Neural progenitor cell (in vitro differentiated cells): Measurements from ENCODE around the gene MSI2. TPM values are rescaled to one million over a fixed set of nuclear protein-coding genes. Genes with fewer than 3 reads are reported as not detected.

Experiments used
- DNase-seq: peaks from one replicate; pipeline ENCODE4 v3.0.0-alpha.2; 2016; ENCODE audit warnings: low spot score
- H2AFZ ChIP-seq: fragments of 200-600 bp; sonication (generic); replicated peaks from 2 replicates; pipeline ENCODE4 v1.6.1; 2016; ENCODE audit warnings: antibody characterized with exemption
- H3F3A ChIP-seq: fragments of 200-600 bp; sonication (generic); 2 replicates; pipeline ENCODE4 v1.6.1; 2016; ENCODE audit warnings: antibody characterized with exemption, low read depth
- H3K27ac ChIP-seq: fragments of 200-600 bp; sonication (generic); 2 replicates; pipeline ENCODE4 v1.5.1; 2016; ENCODE audit warnings: mild to moderate bottlenecking
- H3K27me3 ChIP-seq: fragments of 200-600 bp; sonication (generic); 2 replicates; pipeline ENCODE4 v1.6.1; 2016; ENCODE audit warnings: mild to moderate bottlenecking, moderate library complexity
- H3K36me3 ChIP-seq: fragments of 200-600 bp; sonication (generic); 2 replicates; pipeline ENCODE4 v1.5.1; 2016
- H3K4me1 ChIP-seq: fragments of 200-600 bp; sonication (generic); 2 replicates; pipeline ENCODE4 v1.6.1; 2016; ENCODE audit warnings: mixed run types
- H3K4me2 ChIP-seq: fragments of 200-600 bp; sonication (generic); 2 replicates; pipeline ENCODE4 v1.6.1; 2016
- H3K4me3 ChIP-seq: fragments of 200-600 bp; sonication (generic); 2 replicates; pipeline ENCODE4 v1.5.1; 2016
- H3K79me2 ChIP-seq: fragments of 200-600 bp; sonication (generic); 2 replicates; pipeline ENCODE4 v1.6.1; 2016; ENCODE audit warnings: low read depth
- H3K9ac ChIP-seq: fragments of 200-600 bp; sonication (generic); 2 replicates; pipeline ENCODE4 v1.6.1; 2016
- H3K9me3 ChIP-seq: fragments of 200-600 bp; sonication (generic); 2 replicates; pipeline ENCODE4 v1.5.1; 2016; ENCODE audit warnings: low read depth
- H4K20me1 ChIP-seq: fragments of 200-600 bp; sonication (generic); 2 replicates; pipeline ENCODE4 v1.6.1; 2016; ENCODE audit warnings: low read depth
- H3K27ac Mint-ChIP-seq: 3 replicates; pipeline ENCODE4 v1.8.0; 2021; ENCODE audit warnings: mixed read lengths
- H3K27me3 Mint-ChIP-seq: 2 replicates; pipeline ENCODE4 v1.8.0; 2022; ENCODE audit warnings: low read depth, mild to moderate bottlenecking, inconsistent platforms, moderate library complexity, mixed read lengths; ENCODE audit not compliant: insufficient read depth
- H3K36me3 Mint-ChIP-seq: 3 replicates; pipeline ENCODE4 v1.8.0; 2021; ENCODE audit warnings: mixed read lengths
- H3K4me1 Mint-ChIP-seq: 3 replicates; pipeline ENCODE4 v1.8.0; 2021; ENCODE audit warnings: mixed read lengths
- H3K4me3 Mint-ChIP-seq: 3 replicates; pipeline ENCODE4 v1.8.0; 2021; ENCODE audit warnings: mild to moderate bottlenecking, moderate library complexity, mixed read lengths
- H3K9me3 Mint-ChIP-seq: 3 replicates; pipeline ENCODE4 v1.8.0; 2020; ENCODE audit warnings: mixed read lengths
- EZH2 ChIP-seq: fragments of 200-600 bp; sonication (generic); IDR thresholded peaks from 2 replicates; pipeline ENCODE4 v1.6.1; 2017; ENCODE audit warnings: antibody characterized with exemption, mild to moderate bottlenecking, moderate library complexity
- EZH2phosphoT487 ChIP-seq: fragments of 200-600 bp; sonication (generic); IDR thresholded peaks from 2 replicates; pipeline ENCODE4 v1.6.1; 2017; ENCODE audit warnings: antibody characterized with exemption
- total RNA-seq: library from RNA; depleted of rRNA; stranded (reverse); fragments of >200 nt; gene quantifications from 2 replicates; pipeline ENCODE4 v1.2.3, GENCODE V29; 2015; ENCODE audit warnings: low replicate concordance
- TF ChIP-seq, protein P1 (sequence below): fragments of 200-600 bp; sonication (generic); IDR thresholded peaks from 2 replicates; pipeline ENCODE4 v1.5.1; 2017; ENCODE audit warnings: antibody characterized with exemption, mild to moderate bottlenecking

The MSI2 gene
- total RNA-seq, 1 donor from 2014 or later: 96.9 TPM

DNA sequence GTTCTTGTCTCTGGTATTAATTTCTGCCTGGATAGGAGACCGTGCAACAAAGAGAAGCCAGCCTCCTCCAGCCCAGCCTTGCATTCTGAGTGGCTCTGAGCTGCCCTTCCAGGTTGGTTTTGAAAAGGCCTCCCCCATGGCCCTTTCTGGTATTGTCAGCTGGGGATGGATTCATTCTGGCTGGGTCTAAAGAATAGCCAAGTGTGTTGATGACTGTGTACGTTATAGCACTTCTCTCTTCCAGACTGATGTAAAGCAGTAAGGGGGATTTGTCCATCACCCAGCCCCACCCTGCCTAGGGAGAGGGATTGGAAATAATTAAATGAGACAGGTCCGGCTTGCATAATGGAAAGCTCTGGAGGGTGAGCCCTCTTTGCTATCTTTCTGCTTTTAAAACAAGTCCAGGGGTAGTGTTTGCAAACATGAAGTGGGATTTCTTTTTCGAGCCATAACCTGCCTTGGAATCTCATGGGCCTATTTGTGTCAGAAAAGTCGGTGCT lies 146.4 kb downstream of the MSI2 start:
- Histone ChIP-seq H3K79me2 (peaks cover 81% of the 10 kb centered on the region), H3F3A (peaks cover 44% of the 10 kb centered on the region), H3K4me1 (peaks cover 67% of the 10 kb centered on the region), H4K20me1 (peaks cover 33% of the 10 kb centered on the region), H3K9me3 (no peaks in the 10 kb centered on the region), H3K9ac (no peak overlapping the region), H3K27ac (no peak overlapping the region), H3K27me3 (no peaks in the 10 kb centered on the region), H3K4me3 (no peak overlapping the region), H2AFZ (no peak overlapping the region), H3K4me2 (no peak overlapping the region), H3K36me3 (no peaks in the 10 kb centered on the region)
- TF ChIP-seq, protein P1, sequence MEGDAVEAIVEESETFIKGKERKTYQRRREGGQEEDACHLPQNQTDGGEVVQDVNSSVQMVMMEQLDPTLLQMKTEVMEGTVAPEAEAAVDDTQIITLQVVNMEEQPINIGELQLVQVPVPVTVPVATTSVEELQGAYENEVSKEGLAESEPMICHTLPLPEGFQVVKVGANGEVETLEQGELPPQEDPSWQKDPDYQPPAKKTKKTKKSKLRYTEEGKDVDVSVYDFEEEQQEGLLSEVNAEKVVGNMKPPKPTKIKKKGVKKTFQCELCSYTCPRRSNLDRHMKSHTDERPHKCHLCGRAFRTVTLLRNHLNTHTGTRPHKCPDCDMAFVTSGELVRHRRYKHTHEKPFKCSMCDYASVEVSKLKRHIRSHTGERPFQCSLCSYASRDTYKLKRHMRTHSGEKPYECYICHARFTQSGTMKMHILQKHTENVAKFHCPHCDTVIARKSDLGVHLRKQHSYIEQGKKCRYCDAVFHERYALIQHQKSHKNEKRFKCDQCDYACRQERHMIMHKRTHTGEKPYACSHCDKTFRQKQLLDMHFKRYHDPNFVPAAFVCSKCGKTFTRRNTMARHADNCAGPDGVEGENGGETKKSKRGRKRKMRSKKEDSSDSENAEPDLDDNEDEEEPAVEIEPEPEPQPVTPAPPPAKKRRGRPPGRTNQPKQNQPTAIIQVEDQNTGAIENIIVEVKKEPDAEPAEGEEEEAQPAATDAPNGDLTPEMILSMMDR: no peak
- H3K4me3 Mint-ChIP-seq: peak overlapping the region; percentile 22
- peaks cover 90% of the 10 kb centered on the region for H3K4me1 Mint-ChIP-seq
- no peaks in the 10 kb centered on the region for H3K9me3 Mint-ChIP-seq
- H3K36me3 Mint-ChIP-seq: peaks cover 29% of the 10 kb centered on the region
- DNase-seq: no peak
- H3K27me3 Mint-ChIP-seq: peaks cover 4% of the 10 kb centered on the region
- H3K27ac Mint-ChIP-seq: peak overlapping the region; percentile 24

DNA sequence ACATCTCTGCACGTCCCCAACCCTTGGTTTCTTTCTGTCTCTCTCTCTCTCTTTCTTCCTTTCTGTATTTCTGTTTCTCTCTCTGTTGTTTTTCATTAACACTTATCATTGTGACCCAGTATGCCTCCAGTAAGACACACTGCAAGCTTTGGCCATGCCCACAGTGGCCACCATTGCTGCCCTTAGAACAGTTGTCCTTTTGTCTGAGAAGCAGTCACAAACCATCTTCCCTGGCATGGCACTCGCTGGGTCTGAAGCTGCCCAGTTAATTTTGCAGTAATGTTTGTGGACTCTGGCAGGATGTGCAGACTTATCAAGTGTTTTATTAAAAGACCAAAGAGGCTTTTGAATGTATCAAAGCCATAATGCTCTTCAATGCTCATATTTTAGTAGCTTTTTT lies 146.9 kb downstream of the MSI2 start:
- Mint-ChIP-seq H3K9me3 (no peaks in the 10 kb centered on the region), H3K27ac (peak overlapping the region; percentile 24), H3K27me3 (peaks cover 4% of the 10 kb centered on the region), H3K4me3 (no peak overlapping the region), H3K4me1 (peaks cover 90% of the 10 kb centered on the region), H3K36me3 (peaks cover 27% of the 10 kb centered on the region)
- H3K4me3 ChIP-seq: no peak overlapping the region
- TF ChIP-seq EZH2 (no peak), EZH2phosphoT487 (no peak)
- TF ChIP-seq, protein P1: no peak
- no peaks in the 10 kb centered on the region for H3K36me3 ChIP-seq
- H3K27ac ChIP-seq: no peak overlapping the region
- H3K4me2 ChIP-seq: no peak overlapping the region
- no peak overlapping the region for H2AFZ ChIP-seq
- H3K9me3 ChIP-seq: no peaks in the 10 kb centered on the region
- H3K9ac ChIP-seq: no peak overlapping the region
- peaks cover 33% of the 10 kb centered on the region for H4K20me1 ChIP-seq
- H3K27me3 ChIP-seq: no peaks in the 10 kb centered on the region
- peaks cover 72% of the 10 kb centered on the region for H3K4me1 ChIP-seq
- peaks cover 49% of the 10 kb centered on the region for H3F3A ChIP-seq
- DNase-seq: no peak
- peaks cover 81% of the 10 kb centered on the region for H3K79me2 ChIP-seq

DNA sequence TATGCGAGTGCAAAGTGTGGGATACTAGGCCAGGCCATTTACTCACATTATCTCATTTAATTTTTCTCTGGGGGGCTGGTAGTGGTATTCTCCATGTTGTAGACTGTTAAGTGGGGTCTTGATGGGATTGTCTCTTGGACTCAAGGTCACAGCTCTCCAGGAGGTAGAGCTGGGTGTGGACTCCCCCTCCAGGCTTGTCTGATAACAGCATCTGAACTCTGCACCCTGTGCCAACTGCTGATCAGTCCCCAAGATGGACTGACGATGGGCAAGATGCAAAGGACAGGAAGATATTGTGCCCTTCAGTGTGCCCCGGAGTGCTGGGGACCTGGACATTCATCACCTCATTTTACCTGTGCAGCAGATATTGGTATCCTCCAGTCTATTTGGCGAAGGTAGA lies 147.8 kb downstream of the MSI2 start:
- H3K36me3 Mint-ChIP-seq: peaks cover 24% of the 10 kb centered on the region
- H4K20me1 ChIP-seq: peaks cover 37% of the 10 kb centered on the region
- TF ChIP-seq EZH2 (no peak), EZH2phosphoT487 (no peak)
- TF ChIP-seq, protein P1: no peak
- no peaks in the 10 kb centered on the region for H3K9me3 Mint-ChIP-seq
- H3K27me3 ChIP-seq: no peaks in the 10 kb centered on the region
- H3K4me3 Mint-ChIP-seq: peak overlapping the region; percentile 50
- H3F3A ChIP-seq: peaks cover 57% of the 10 kb centered on the region
- no peak overlapping the region for H3K4me2 ChIP-seq
- no peak overlapping the region for H2AFZ ChIP-seq
- peak overlapping the region; percentile 93 for H3K27ac Mint-ChIP-seq
- H3K9ac ChIP-seq: no peak overlapping the region
- peaks cover 4% of the 10 kb centered on the region for H3K27me3 Mint-ChIP-seq
- no peaks in the 10 kb centered on the region for H3K36me3 ChIP-seq
- no peak for DNase-seq
- peaks cover 81% of the 10 kb centered on the region for H3K79me2 ChIP-seq
- no peaks in the 10 kb centered on the region for H3K9me3 ChIP-seq
- H3K27ac ChIP-seq: no peak overlapping the region
- H3K4me1 Mint-ChIP-seq: peaks cover 93% of the 10 kb centered on the region
- H3K4me1 ChIP-seq: peaks cover 81% of the 10 kb centered on the region
- H3K4me3 ChIP-seq: no peak overlapping the region
